Esophagus muscularis mucosa (tissue), 4 donors: ENCODE results near the gene TEX2. TPM values are rescaled to one million over a fixed set of nuclear protein-coding genes. Genes with fewer than 3 reads are reported as not detected.

Experiments used
- DNase-seq: peaks from one replicate; pipeline ENCODE4 v3.0.0-alpha.2; 2017; ENCODE audit errors: extremely low spot score
- H3K27ac ChIP-seq, 4 donors: fragments of 200-600 bp; sonication (generic); replicated peaks in 1 of 4; 1 replicate in 3 of 4; 2 replicates in 1 of 4; pipeline ENCODE4 v1.5.1; 2016 to 2019; ENCODE audit warnings: mild to moderate bottlenecking in 1 of 4
- H3K27me3 ChIP-seq, 4 donors: fragments of 200-600 bp; sonication (generic); one replicate each; pipeline versions ENCODE4 v1.5.1 to v1.6.0; 2016 to 2019
- H3K36me3 ChIP-seq, 4 donors: fragments of 200-600 bp; sonication (generic); one replicate each; pipeline ENCODE4 v1.5.1; 2016 to 2019
- H3K4me1 ChIP-seq, 4 donors: fragments of 200-600 bp; sonication (generic); one replicate each; pipeline ENCODE4 v1.5.1; 2016 to 2019
- H3K4me3 ChIP-seq, 4 donors: fragments of 200-600 bp; sonication (generic); 1 replicate in 2 of 4; 2 replicates in 2 of 4; pipeline ENCODE4 v1.5.1; 2016 to 2019; ENCODE audit warnings: mild to moderate bottlenecking in 4 of 4, moderate library complexity in 1 of 4
- H3K9me3 ChIP-seq, 4 donors: fragments of 200-600 bp; sonication (generic); 1 replicate in 3 of 4; 2 replicates in 1 of 4; pipeline ENCODE4 v1.5.1; 2016 to 2019
- EP300 ChIP-seq: sonication (generic); formaldehyde crosslinking; IDR thresholded peaks from one replicate; pipeline ENCODE4 v1.6.1; 2017; ENCODE audit warnings: antibody characterized with exemption
- POLR2A ChIP-seq: fragments of 450-650 bp; IDR thresholded peaks from one replicate; pipeline ENCODE4 v1.6.1; 2017; ENCODE audit warnings: antibody characterized with exemption, moderate library complexity, mild to moderate bottlenecking, low read depth
- POLR2AphosphoS5 ChIP-seq, 2 donors: sonication (generic); formaldehyde crosslinking; IDR thresholded peaks; one replicate each; pipeline ENCODE4 v1.6.1; 2017; ENCODE audit warnings: antibody characterized with exemption in 2 of 2
- WGBS: methylation state at CpG from one replicate; pipeline ENCODE4 v1.1.5; 2018; 5-methylcytosine and 5-hydroxymethylcytosine counted together
- intact Hi-C: fragments of 100-400 bp; cut with DNase I; formaldehyde crosslinking; loops from one replicate; pipeline ENCODE4 v1.15.1; 2023
- total RNA-seq, 4 donors: library from RNA; depleted of rRNA; stranded (reverse); fragments of >200 nt; gene quantifications; one replicate each; pipeline versions ENCODE4 v1.1.0 to v1.2.1, GENCODE V29; 2016
- TF ChIP-seq, protein P1 (sequence below), 3 experiments: fragments of 200-600 bp in 2 of 3; fragments of 450-650 bp in 1 of 3; sonication (generic) in 2 of 3; IDR thresholded peaks; one replicate each; pipeline ENCODE4 v1.5.1; 2017 to 2019; ENCODE audit warnings: antibody characterized with exemption in 3 of 3, mild to moderate bottlenecking in 2 of 3, moderate library complexity in 1 of 3

Gene TEX2
- total RNA-seq, 4 donors from 2014 or later: 32.6 to 58.7 (median 46.1) TPM

DNA sequence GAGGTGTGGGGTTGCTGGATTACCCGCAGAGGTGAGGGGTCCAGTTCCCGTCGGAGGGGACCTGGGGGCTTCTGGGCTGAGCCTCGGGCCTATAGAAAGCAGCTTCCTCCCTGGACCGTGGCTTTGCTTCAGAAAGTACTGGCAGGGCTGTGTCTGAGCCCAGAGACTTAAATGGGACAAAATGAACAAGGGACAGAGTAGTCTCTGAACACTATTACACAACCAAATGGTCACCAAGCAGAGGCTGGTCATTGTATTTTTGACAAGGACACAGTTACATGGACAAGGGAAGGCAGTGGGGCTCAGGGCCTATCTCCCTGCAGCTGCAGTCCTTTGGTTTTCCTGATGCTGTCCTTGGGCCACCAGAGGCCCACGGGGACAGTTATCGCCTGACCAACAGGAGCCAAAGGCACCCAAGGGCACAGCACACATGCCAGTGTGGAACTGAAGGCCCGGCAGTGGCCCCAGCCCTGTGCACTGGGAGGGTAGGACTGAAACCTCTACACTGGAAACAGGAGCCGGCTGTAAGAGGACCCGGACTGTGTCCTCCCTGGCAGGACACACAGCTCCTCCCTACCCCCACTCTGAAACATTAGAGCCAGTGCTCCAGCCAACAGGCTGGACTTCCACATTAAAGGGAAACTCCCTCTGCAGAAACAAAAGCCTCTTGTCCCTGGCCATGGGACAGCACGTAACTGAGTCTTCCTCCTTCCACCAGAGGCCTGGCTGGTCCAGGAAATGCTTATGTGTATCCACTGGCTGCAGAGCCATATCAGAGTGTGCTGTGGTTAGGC lies 107.1 kb downstream of the TEX2 start:
- WGBS: 68% methylated on average over 10 of the region's 11 CpGs
- TF ChIP-seq, protein P1, sequence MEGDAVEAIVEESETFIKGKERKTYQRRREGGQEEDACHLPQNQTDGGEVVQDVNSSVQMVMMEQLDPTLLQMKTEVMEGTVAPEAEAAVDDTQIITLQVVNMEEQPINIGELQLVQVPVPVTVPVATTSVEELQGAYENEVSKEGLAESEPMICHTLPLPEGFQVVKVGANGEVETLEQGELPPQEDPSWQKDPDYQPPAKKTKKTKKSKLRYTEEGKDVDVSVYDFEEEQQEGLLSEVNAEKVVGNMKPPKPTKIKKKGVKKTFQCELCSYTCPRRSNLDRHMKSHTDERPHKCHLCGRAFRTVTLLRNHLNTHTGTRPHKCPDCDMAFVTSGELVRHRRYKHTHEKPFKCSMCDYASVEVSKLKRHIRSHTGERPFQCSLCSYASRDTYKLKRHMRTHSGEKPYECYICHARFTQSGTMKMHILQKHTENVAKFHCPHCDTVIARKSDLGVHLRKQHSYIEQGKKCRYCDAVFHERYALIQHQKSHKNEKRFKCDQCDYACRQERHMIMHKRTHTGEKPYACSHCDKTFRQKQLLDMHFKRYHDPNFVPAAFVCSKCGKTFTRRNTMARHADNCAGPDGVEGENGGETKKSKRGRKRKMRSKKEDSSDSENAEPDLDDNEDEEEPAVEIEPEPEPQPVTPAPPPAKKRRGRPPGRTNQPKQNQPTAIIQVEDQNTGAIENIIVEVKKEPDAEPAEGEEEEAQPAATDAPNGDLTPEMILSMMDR (IDR thresholded peaks at IDR 0.05): peak in 1 of 3 experiments; percentile 5
- TF ChIP-seq POLR2A (no peak), POLR2AphosphoS5 (IDR thresholded peaks at IDR 0.05) (peak; percentile 48 to 67), EP300 (no peak)
- Histone ChIP-seq H3K4me1 (peaks cover 24 to 65% (median 31%) of the 10 kb centered on the region in 4 donors), H3K27ac (peak overlapping the region; percentile 50 to 71 (median 66)), H3K27me3 (no peaks in the 10 kb centered on the region), H3K4me3 (no peak overlapping the region), H3K36me3 (peaks cover 0 to 38% (median 18%) of the 10 kb centered on the region in 4 donors), H3K9me3 (no peaks in the 10 kb centered on the region)
- intact Hi-C loops: no loop called here
- no peak for DNase-seq

DNA sequence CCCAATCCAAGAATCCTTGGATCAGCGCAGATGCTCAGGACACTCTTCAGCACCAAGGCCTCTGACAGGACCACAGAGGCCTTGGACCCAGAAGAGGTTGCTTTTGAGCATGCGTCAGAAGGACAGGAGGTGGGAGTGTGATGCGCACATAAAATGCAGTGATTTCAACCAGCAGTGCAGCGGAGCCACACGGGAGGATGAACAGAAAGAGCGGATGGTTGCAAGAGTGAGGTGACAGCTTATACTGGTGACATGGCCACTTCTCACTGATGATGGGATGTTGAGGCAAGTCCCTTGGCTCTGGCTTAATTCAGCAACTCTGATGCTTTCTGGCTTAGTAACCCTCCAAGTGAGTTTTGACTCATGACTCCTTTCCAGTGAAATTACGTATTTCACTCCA lies 107.9 kb downstream of the TEX2 start:
- Histone ChIP-seq H3K36me3 (peaks cover 0 to 39% (median 22%) of the 10 kb centered on the region in 4 donors), H3K4me1 (peaks cover 24 to 65% (median 34%) of the 10 kb centered on the region in 4 donors), H3K27ac (peak overlapping the region; percentile 1 to 68 (median 57)), H3K27me3 (no peaks in the 10 kb centered on the region), H3K9me3 (no peaks in the 10 kb centered on the region), H3K4me3 (no peak overlapping the region)
- no peak for TF ChIP-seq POLR2A
- TF ChIP-seq, protein P1 (IDR thresholded peaks at IDR 0.05): no peak
- no peak for TF ChIP-seq POLR2AphosphoS5 (IDR thresholded peaks at IDR 0.05)
- TF ChIP-seq EP300: no peak
- no peak for DNase-seq
- intact Hi-C loops: no loop called here
- 94% methylated on average over 7 of the region's 7 CpGs for WGBS

DNA sequence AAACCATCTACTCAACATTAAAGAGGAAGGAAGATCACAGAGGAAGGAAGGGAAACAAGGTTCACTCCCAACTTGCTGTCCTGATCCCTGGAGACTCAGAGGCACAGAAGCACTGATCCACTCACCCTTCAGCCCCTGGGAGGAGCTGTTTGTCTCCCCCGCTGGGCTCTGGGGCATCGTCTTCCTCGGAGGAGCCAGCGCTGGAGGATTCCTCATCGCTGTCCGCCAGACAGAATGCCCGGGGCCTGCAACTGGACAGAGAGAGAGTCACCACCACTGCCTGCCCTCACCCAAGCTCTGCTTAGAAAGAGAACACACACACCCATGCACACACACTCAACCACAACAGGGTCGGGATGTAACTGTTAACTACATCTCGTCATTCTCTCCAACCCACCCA lies 108.3 kb downstream of the TEX2 start:
- TF ChIP-seq EP300 (no peak), POLR2A (no peak), POLR2AphosphoS5 (IDR thresholded peaks at IDR 0.05) (no peak)
- TF ChIP-seq, protein P1 (IDR thresholded peaks at IDR 0.05): no peak
- Histone ChIP-seq H3K36me3 (peaks cover 0 to 42% (median 23%) of the 10 kb centered on the region in 4 donors), H3K27me3 (no peaks in the 10 kb centered on the region), H3K27ac (peak overlapping the region in 2 of 4 donors; percentile 1 to 64), H3K9me3 (no peaks in the 10 kb centered on the region), H3K4me1 (peaks cover 24 to 65% (median 35%) of the 10 kb centered on the region in 4 donors), H3K4me3 (no peak overlapping the region)
- WGBS: 79% methylated on average over 6 of the region's 9 CpGs
- DNase-seq: no peak
- intact Hi-C loops: no loop called here

- intact Hi-C loops: no loop called here
- 48% methylated on average over 4 of the region's 4 CpGs for WGBS
- Histone ChIP-seq H3K27ac (peak overlapping the region in 1 of 4 donors; percentile 64), H3K4me3 (no peak overlapping the region), H3K36me3 (peaks cover 0 to 46% (median 23%) of the 10 kb centered on the region in 4 donors), H3K9me3 (no peaks in the 10 kb centered on the region), H3K4me1 (peaks cover 24 to 65% (median 35%) of the 10 kb centered on the region in 4 donors), H3K27me3 (no peaks in the 10 kb centered on the region)
- TF ChIP-seq EP300 (no peak), POLR2AphosphoS5 (IDR thresholded peaks at IDR 0.05) (no peak), POLR2A (no peak)
- TF ChIP-seq, protein P1 (IDR thresholded peaks at IDR 0.05): no peak
- no peak for DNase-seq
Measured at GRCh38 chr17:64154313-64154695, 108.8 kb downstream of the TEX2 start.
